BLaER1 (cell line): ENCODE measurements around the gene TBC1D10A.

Experiments
- H3K27ac ChIP-seq: shearing (Covaris generic); formaldehyde crosslinking; 2 replicates; pipeline ENCODE4 v1.8.1; 2022
- H3K27me3 ChIP-seq: shearing (Covaris generic); formaldehyde crosslinking; 2 replicates; pipeline ENCODE4 v1.8.1; 2022
- H3K36me3 ChIP-seq: shearing (Covaris generic); formaldehyde crosslinking; 2 replicates; pipeline ENCODE4 v1.8.1; 2022
- H3K4me1 ChIP-seq: shearing (Covaris generic); formaldehyde crosslinking; 2 replicates; pipeline ENCODE4 v1.8.1; 2022
- H3K4me2 ChIP-seq: shearing (Covaris generic); formaldehyde crosslinking; 2 replicates; pipeline ENCODE4 v1.8.1; 2022
- H3K4me3 ChIP-seq: shearing (Covaris generic); formaldehyde crosslinking; 2 replicates; pipeline ENCODE4 v1.8.1; 2022
- H3K9ac ChIP-seq: shearing (Covaris generic); formaldehyde crosslinking; 2 replicates; pipeline ENCODE4 v1.8.1; 2022
- H3K9me3 ChIP-seq: shearing (Covaris generic); formaldehyde crosslinking; 2 replicates; pipeline ENCODE4 v1.8.1; 2022
- H4K20me1 ChIP-seq: shearing (Covaris generic); formaldehyde crosslinking; 2 replicates; pipeline ENCODE4 v1.8.1; 2022
- Cebpa-rat ChIP-seq: shearing (Covaris generic); IDR thresholded peaks from 2 replicates; pipeline ENCODE4 v1.8.1; 2022

Gene TBC1D10A

GRCh38 chr22:30313527-30314363 is 13.0 kb downstream of the TBC1D10A start:
- H3K9ac ChIP-seq: no peak overlapping the region
- H3K9me3 ChIP-seq: no peaks in the 10 kb centered on the region
- no peaks in the 10 kb centered on the region for H3K27me3 ChIP-seq
- H3K27ac ChIP-seq: no peak overlapping the region
- H3K36me3 ChIP-seq: peaks cover 26% of the 10 kb centered on the region
- H3K4me1 ChIP-seq: peaks cover 69% of the 10 kb centered on the region
- no peak for TF ChIP-seq Cebpa-rat
- H3K4me3 ChIP-seq: no peak overlapping the region
- H4K20me1 ChIP-seq: no peaks in the 10 kb centered on the region
- H3K4me2 ChIP-seq: no peak overlapping the region

- Histone ChIP-seq H3K36me3 (peaks cover 14% of the 10 kb centered on the region), H3K27ac (no peak overlapping the region), H3K4me3 (no peak overlapping the region), H3K9ac (no peak overlapping the region), H3K9me3 (no peaks in the 10 kb centered on the region), H3K4me2 (peak overlapping the region; percentile 95), H3K4me1 (peaks cover 86% of the 10 kb centered on the region), H3K27me3 (no peaks in the 10 kb centered on the region), H4K20me1 (no peaks in the 10 kb centered on the region)
- TF ChIP-seq Cebpa-rat: no peak
These were observed 14.7 kb downstream of the TBC1D10A start for GRCh38 chr22:30312053-30312452.

GRCh38 chr22:30310881-30311771 is 15.6 kb downstream of the TBC1D10A start:
- peak overlapping the region; percentile 93 for H3K27ac ChIP-seq
- H3K4me2 ChIP-seq: peak overlapping the region; percentile 95
- TF ChIP-seq Cebpa-rat: no peak

GRCh38 chr22:30309951-30310741 is 16.6 kb downstream of the TBC1D10A start:
- no peaks in the 10 kb centered on the region for H3K9me3 ChIP-seq
- peak overlapping the region; percentile 95 for H3K4me2 ChIP-seq
- TF ChIP-seq Cebpa-rat: no peak
- H3K27ac ChIP-seq: peak overlapping the region; percentile 93
- no peaks in the 10 kb centered on the region for H4K20me1 ChIP-seq
- H3K36me3 ChIP-seq: peaks cover 5% of the 10 kb centered on the region; the same call in 1 of the 2 replicates
- no peaks in the 10 kb centered on the region for H3K27me3 ChIP-seq
- no peak overlapping the region for H3K4me3 ChIP-seq
- peaks cover 91% of the 10 kb centered on the region for H3K4me1 ChIP-seq
- H3K9ac ChIP-seq: peak overlapping the region; percentile 53

More at GRCh38 chr22:30310881-30311771, 15.6 kb downstream of the TBC1D10A start:
- H3K27me3 ChIP-seq: no peaks in the 10 kb centered on the region
- H3K4me1 ChIP-seq: peaks cover 91% of the 10 kb centered on the region
- peak overlapping the region; percentile 53; the same call in 1 of the 2 replicates for H3K9ac ChIP-seq
- no peaks in the 10 kb centered on the region for H4K20me1 ChIP-seq
- H3K4me3 ChIP-seq: no peak overlapping the region
- peaks cover 6% of the 10 kb centered on the region; the same call in 1 of the 2 replicates for H3K36me3 ChIP-seq
- H3K9me3 ChIP-seq: no peaks in the 10 kb centered on the region

- TF ChIP-seq Cebpa-rat: no peak
These were observed 18.1 kb downstream of the TBC1D10A start for GRCh38 chr22:30308518-30309230.

GRCh38 chr22:30308093-30308492 is 18.6 kb downstream of the TBC1D10A start:
- H3K27ac ChIP-seq: peak overlapping the region; percentile 93
- H3K27me3 ChIP-seq: no peaks in the 10 kb centered on the region
- no peaks in the 10 kb centered on the region for H3K36me3 ChIP-seq
- peak overlapping the region; percentile 19; the same call in 1 of the 2 replicates for H3K9ac ChIP-seq
- no peaks in the 10 kb centered on the region for H3K9me3 ChIP-seq
- no peak overlapping the region for H3K4me3 ChIP-seq
- H4K20me1 ChIP-seq: no peaks in the 10 kb centered on the region
- peak overlapping the region; percentile 95 for H3K4me2 ChIP-seq
- TF ChIP-seq Cebpa-rat: no peak
- peaks cover 98% of the 10 kb centered on the region for H3K4me1 ChIP-seq

More at GRCh38 chr22:30308518-30309230, 18.1 kb downstream of the TBC1D10A start:
- H3K4me1 ChIP-seq: peaks cover 94% of the 10 kb centered on the region
- no peak overlapping the region for H3K4me3 ChIP-seq
- H3K27me3 ChIP-seq: no peaks in the 10 kb centered on the region
- H3K27ac ChIP-seq: peak overlapping the region; percentile 93
- no peaks in the 10 kb centered on the region for H3K9me3 ChIP-seq
- H3K9ac ChIP-seq: no peak overlapping the region; the same call in 1 of the 2 replicates
- peak overlapping the region; percentile 95 for H3K4me2 ChIP-seq
- no peaks in the 10 kb centered on the region for H3K36me3 ChIP-seq
- H4K20me1 ChIP-seq: no peaks in the 10 kb centered on the region

- H3K27ac ChIP-seq: peak overlapping the region; percentile 93
- TF ChIP-seq Cebpa-rat: no peak
- no peaks in the 10 kb centered on the region for H3K27me3 ChIP-seq
- no peaks in the 10 kb centered on the region for H4K20me1 ChIP-seq
- H3K4me3 ChIP-seq: peak overlapping the region; percentile 61
- peaks cover 98% of the 10 kb centered on the region for H3K4me1 ChIP-seq
- H3K4me2 ChIP-seq: peak overlapping the region; percentile 95
- H3K9me3 ChIP-seq: no peaks in the 10 kb centered on the region
- peak overlapping the region; percentile 82 for H3K9ac ChIP-seq
- H3K36me3 ChIP-seq: no peaks in the 10 kb centered on the region
These were observed 19.6 kb downstream of the TBC1D10A start for GRCh38 chr22:30307041-30307574.

- Histone ChIP-seq H3K36me3 (no peaks in the 10 kb centered on the region), H3K4me2 (peak overlapping the region; percentile 95), H3K9ac (peak overlapping the region; percentile 82), H3K4me1 (peaks cover 98% of the 10 kb centered on the region), H3K27ac (peak overlapping the region; percentile 93), H3K4me3 (peak overlapping the region; percentile 61), H4K20me1 (no peaks in the 10 kb centered on the region), H3K27me3 (no peaks in the 10 kb centered on the region), H3K9me3 (no peaks in the 10 kb centered on the region)
- TF ChIP-seq Cebpa-rat: no peak
These were observed 20.1 kb downstream of the TBC1D10A start for GRCh38 chr22:30306627-30307011.
